GM12801 (cell line): ENCODE data around the gene RANBP17.

Source experiments
- TF ChIP-seq, protein P1 (sequence below): IDR thresholded peaks from one replicate; pipeline ENCODE4 v1.5.1; 2011; ENCODE audit warnings: control low read depth; ENCODE audit not compliant: insufficient read length; ENCODE audit errors: extremely low read depth

The RANBP17 gene

DNA sequence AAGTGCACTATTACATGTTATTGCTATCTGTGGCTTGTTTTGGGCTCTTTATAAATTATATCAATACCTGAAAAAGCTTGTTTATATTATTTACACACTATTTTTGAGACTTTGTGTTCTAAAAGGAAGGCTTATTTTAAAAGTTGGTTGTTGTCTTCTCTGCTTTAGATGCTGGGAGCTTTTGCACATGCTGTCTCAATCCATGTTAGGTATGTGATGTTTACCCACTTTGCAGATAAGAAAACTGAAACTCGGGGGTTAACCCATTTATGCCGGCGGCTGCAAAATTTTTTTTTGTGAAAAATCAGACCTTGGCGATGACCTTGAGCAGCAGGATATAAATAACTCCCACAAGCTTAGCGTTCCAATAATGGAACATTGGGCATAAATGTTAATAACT lies 212.9 kb downstream of the RANBP17 start:
- TF ChIP-seq, protein P1, sequence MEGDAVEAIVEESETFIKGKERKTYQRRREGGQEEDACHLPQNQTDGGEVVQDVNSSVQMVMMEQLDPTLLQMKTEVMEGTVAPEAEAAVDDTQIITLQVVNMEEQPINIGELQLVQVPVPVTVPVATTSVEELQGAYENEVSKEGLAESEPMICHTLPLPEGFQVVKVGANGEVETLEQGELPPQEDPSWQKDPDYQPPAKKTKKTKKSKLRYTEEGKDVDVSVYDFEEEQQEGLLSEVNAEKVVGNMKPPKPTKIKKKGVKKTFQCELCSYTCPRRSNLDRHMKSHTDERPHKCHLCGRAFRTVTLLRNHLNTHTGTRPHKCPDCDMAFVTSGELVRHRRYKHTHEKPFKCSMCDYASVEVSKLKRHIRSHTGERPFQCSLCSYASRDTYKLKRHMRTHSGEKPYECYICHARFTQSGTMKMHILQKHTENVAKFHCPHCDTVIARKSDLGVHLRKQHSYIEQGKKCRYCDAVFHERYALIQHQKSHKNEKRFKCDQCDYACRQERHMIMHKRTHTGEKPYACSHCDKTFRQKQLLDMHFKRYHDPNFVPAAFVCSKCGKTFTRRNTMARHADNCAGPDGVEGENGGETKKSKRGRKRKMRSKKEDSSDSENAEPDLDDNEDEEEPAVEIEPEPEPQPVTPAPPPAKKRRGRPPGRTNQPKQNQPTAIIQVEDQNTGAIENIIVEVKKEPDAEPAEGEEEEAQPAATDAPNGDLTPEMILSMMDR, result no peak

DNA sequence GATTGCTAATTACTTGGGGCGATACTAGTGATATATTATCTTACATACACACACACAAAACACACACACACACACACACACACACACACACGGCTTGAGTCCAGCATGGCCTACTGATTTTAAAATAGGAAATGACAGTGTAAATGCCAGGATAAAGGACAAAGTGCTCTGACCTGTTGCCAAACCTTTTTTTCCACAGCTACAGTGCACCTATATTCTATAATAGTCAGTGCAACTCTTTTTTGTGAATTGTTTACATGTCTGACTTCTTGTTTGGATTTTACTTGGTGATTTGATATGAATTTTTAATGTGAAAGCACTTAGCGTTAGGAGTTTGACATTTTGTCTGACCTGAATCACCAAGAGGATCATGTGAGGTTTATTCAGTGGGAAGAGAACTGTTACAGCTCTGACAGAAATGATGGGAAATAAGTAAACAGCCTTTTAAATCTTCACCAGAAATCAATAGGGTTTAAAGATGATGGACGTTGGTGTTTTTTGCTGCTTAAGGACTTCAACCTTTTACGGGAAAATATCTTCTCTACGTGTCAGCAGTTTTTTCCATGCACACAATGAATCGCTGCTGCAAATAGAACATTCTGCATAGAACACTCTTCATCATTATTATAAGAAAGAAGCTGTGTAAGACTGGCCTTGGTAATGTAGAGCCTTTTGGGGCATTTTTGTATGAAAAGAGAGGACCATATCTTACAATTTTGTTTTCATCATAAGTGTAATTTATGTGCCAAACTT lies 218.5 kb downstream of the RANBP17 start:
- TF ChIP-seq, protein P1, result no peak

DNA sequence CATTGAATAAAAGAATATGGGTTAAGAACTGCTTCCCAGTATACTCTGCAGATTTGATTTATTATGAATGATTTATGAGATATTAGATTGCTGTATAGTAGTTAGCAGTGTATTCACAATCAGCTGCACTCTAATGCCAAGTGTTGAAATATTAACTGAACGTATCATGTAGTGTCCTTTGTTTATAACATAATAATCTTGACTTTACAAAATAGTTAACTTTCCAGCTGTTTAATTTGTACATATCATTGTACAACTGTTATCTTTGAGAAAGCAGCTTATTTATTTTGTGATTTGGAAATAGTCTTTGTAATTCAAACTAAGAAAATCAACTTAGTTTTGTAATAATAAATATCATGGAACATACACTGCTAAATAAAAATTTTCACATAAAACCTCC lies 219.5 kb downstream of the RANBP17 start:
- TF ChIP-seq, protein P1, result no peak

DNA sequence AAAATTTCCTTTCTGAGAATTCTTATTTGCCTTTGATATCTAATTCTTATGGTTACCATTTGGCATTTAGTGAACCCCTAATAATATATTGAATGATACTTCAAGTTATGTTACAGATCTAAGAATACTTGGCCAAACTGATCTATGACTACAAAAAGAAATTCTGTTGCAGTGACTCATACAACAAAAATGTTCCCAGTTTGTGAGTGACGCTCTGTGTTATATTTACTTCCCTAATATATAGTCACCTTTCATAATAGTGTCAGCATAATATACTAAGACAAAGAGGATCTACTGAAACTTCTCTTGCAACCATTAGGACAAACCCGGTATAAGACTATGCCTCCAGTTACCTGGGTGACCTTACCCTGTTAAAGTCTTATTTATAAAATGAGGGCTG lies 230.4 kb downstream of the RANBP17 start:
- TF ChIP-seq, protein P1, result no peak

DNA sequence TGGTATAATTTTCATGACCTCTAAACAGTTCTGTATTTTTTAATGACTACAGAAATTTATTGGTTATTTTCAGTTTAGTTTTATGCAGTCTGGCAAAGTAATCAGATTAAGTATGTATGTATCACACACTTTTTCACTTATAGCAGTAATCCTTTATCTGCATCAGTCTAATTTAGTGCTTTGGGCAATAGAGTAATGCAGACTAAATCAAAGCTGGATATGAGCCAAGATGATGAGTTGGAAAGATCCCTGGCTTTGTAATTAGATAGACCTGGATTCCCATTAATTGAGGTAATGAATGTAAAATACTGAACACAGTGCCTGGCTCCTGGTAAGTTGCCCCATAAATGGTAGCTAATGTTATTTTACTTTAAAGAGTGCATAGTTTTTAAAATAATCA lies 231.8 kb downstream of the RANBP17 start:
- TF ChIP-seq, protein P1, result no peak

DNA sequence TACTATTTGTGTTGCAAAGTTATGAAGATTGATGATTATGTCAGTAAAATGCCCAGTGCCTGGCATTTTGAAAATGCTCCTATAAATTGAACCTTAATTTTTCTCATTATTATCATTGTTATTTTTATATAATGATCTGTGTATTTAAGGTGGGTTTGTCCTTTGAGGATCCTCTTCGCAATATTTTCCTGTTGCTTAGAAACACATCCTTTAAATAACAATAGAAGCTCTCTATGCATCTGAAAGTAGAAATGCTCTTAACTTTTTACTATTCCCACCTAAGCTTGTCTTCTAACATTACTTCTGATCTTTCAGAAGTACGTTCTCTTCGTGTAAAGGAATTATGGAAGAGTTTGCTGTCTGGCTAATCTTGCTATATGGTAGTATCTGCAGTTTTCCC lies 232.5 kb downstream of the RANBP17 start:
- TF ChIP-seq, protein P1, result no peak

DNA sequence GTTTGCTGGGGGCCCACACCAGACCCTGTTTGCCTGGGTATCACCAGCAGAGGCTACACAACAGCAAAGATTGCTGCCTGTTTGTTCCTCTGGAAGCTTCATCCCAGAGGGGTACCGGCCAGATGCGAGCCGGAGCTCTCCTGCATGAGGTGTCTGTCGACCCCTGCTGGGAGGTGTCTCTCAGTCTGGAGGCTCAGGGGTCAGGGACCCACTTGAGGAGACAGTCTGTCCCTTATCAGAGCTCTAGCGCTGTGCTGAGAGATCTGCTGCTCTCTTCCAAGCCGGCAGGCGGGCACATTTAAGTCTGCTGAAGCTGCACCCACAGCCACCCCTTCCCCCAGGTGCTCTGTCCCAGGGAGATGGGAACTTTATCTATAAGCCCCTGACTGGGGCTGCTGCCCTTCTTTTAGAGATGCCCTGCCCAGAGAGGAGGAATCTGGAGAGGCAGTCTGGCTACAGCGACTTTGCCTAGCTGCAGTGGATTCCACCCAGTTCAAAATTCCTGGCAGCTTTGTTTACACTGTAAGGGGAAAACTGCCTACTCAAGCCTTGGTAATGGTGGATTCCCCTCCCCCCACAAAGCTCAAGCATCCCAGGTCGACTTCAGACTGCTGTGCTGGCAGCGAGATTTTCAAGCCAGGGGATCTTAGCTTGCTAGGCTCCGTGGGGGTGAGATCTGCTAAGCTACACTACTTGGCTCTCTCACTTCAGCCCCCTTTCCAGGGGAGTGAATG lies 241.2 kb downstream of the RANBP17 start:
- TF ChIP-seq, protein P1, result no peak
